Mesenchymal stem cell (in vitro differentiated cells and primary cell): ENCODE measurements around the gene HCFC1R1.

Experiments used
- DNase-seq: peaks from one replicate; pipeline ENCODE4 v3.0.0-alpha.2; 2013
- H2AFZ ChIP-seq: one replicate; pipeline ENCODE4 v1.6.1; 2013; ENCODE audit warnings: low read depth, mild to moderate bottlenecking, control low read depth, inconsistent platforms, low read length, moderate library complexity
- H2AK5ac ChIP-seq: 2 replicates; pipeline ENCODE4 v1.6.1; 2013; ENCODE audit warnings: low read length, moderate library complexity, mild to moderate bottlenecking, inconsistent platforms; ENCODE audit not compliant: severe bottlenecking
- H2BK120ac ChIP-seq: one replicate; pipeline ENCODE4 v1.6.1; 2013; ENCODE audit warnings: low read depth, mild to moderate bottlenecking, inconsistent platforms, low read length, moderate library complexity
- H2BK12ac ChIP-seq, 2 experiments: one replicate each; pipeline ENCODE4 v1.6.1; 2013; ENCODE audit warnings: inconsistent platforms in 2 of 2, low read length in 2 of 2, mild to moderate bottlenecking in 2 of 2, moderate library complexity in 2 of 2, control low read depth in 1 of 2
- H2BK15ac ChIP-seq: one replicate; pipeline ENCODE4 v1.6.1; 2013; ENCODE audit warnings: mild to moderate bottlenecking, low read depth, inconsistent platforms; ENCODE audit not compliant: poor library complexity, severe bottlenecking
- H2BK5ac ChIP-seq: 2 replicates; pipeline ENCODE4 v1.6.1; 2013; ENCODE audit warnings: low read depth, mild to moderate bottlenecking, low read length, control low read depth, inconsistent platforms; ENCODE audit not compliant: poor library complexity, severe bottlenecking
- H3K14ac ChIP-seq, 2 experiments: one replicate each; pipeline ENCODE4 v1.6.1; 2013; ENCODE audit warnings: inconsistent platforms in 2 of 2, low read length in 2 of 2, control low read depth in 1 of 2, mild to moderate bottlenecking in 1 of 2, moderate library complexity in 1 of 2
- H3K18ac ChIP-seq, 2 experiments: one replicate each; pipeline ENCODE4 v1.6.1; 2013; ENCODE audit warnings: inconsistent platforms in 2 of 2, low read length in 2 of 2, control low read depth in 1 of 2, low read depth in 1 of 2, mild to moderate bottlenecking in 1 of 2
- H3K23ac ChIP-seq, 2 experiments: one replicate each; pipeline ENCODE4 v1.6.1; 2013; ENCODE audit warnings: inconsistent platforms in 2 of 2, low read length in 2 of 2, mild to moderate bottlenecking in 2 of 2, moderate library complexity in 2 of 2, control low read depth in 1 of 2
- H3K27ac ChIP-seq: 2 replicates; pipeline ENCODE4 v1.5.1; 2013; ENCODE audit warnings: mild to moderate bottlenecking, moderate library complexity, low read length, control low read depth, inconsistent platforms; ENCODE audit not compliant: poor library complexity, severe bottlenecking
- H3K27me3 ChIP-seq, 2 experiments: 2 replicates each; pipeline versions ENCODE4 v1.6.1 to v1.7.0; 2013; ENCODE audit warnings: low read length in 2 of 2, mild to moderate bottlenecking in 2 of 2, moderate library complexity in 2 of 2, control low read depth in 1 of 2, inconsistent platforms in 1 of 2; ENCODE audit not compliant: control insufficient read depth in 1 of 2, insufficient read depth in 1 of 2
- H3K36me3 ChIP-seq, 2 experiments: 2 replicates each; pipeline versions ENCODE4 v1.6.1 to v1.7.0; 2013; ENCODE audit warnings: low read length in 2 of 2, control low read depth in 1 of 2, inconsistent platforms in 1 of 2, low read depth in 1 of 2, mild to moderate bottlenecking in 1 of 2; ENCODE audit not compliant: insufficient read depth in 2 of 2, control insufficient read depth in 1 of 2
- H3K4ac ChIP-seq, 2 experiments: one replicate each; pipeline ENCODE4 v1.6.1; 2013; ENCODE audit warnings: inconsistent platforms in 2 of 2, low read length in 2 of 2, mild to moderate bottlenecking in 2 of 2, moderate library complexity in 2 of 2, control low read depth in 1 of 2, low read depth in 1 of 2
- H3K4me1 ChIP-seq: 2 replicates; pipeline ENCODE4 v1.6.1; 2013; ENCODE audit warnings: low read depth, low read length, control low read depth; ENCODE audit not compliant: control insufficient read depth, insufficient read depth
- H3K4me2 ChIP-seq: 2 replicates; pipeline ENCODE4 v1.6.1; 2013; ENCODE audit warnings: low read length, mild to moderate bottlenecking, inconsistent platforms; ENCODE audit not compliant: poor library complexity, severe bottlenecking
- H3K4me3 ChIP-seq, 2 experiments: 2 replicates each; pipeline versions ENCODE4 v1.5.1 to v1.7.0; 2013; ENCODE audit warnings: low read length in 2 of 2, mild to moderate bottlenecking in 2 of 2, control low read depth in 1 of 2, low read depth in 1 of 2; ENCODE audit not compliant: insufficient read depth in 1 of 2
- H3K79me1 ChIP-seq: replicated peaks from 2 replicates; pipeline ENCODE4 v1.6.1; 2013; ENCODE audit warnings: mild to moderate bottlenecking, control low read depth, low read length, inconsistent platforms; ENCODE audit not compliant: poor library complexity, severe bottlenecking
- H3K9ac ChIP-seq: 2 replicates; pipeline ENCODE4 v1.7.0; 2013; ENCODE audit warnings: mild to moderate bottlenecking, low read length, moderate library complexity
- H3K9me3 ChIP-seq: 2 replicates; pipeline ENCODE4 v1.7.0; 2013; ENCODE audit warnings: mild to moderate bottlenecking, low read length; ENCODE audit not compliant: control insufficient read depth
- H4K8ac ChIP-seq: one replicate; pipeline ENCODE4 v1.6.1; 2013; ENCODE audit warnings: inconsistent platforms, mild to moderate bottlenecking, low read length, moderate library complexity
- H4K91ac ChIP-seq: one replicate; pipeline ENCODE4 v1.6.1; 2013; ENCODE audit warnings: mild to moderate bottlenecking, low read length, inconsistent platforms
- WGBS: methylation state at CpG from one replicate; pipeline ENCODE4 v1.1.7; 2013; ENCODE audit warnings: mixed read lengths; 5-methylcytosine and 5-hydroxymethylcytosine counted together

Gene HCFC1R1

DNA sequence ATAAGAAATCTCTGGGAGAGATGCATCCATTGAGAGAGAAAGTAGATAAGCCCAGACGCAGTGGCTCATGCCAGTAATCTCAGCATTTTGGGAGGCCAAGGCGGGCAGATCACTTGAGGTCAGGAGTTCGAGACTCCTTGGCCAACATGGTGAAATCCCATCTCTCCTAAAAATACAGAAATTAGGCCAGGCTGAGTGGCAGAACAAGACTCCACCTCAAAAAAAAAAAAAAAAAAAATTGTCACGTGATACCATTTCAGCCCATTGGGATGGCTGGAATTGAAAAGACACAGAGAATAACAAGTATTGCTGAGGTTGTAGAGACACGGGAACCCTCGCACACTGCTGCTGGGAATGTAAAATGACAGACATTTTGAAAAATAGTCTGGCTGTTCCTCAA lies 38.8 kb upstream of the HCFC1R1 start:
- Histone ChIP-seq H3K18ac (no peak overlapping the region), H3K4me2 (no peak overlapping the region), H3K14ac (no peak overlapping the region), H3K4me3 (no peak overlapping the region), H3K27me3 (peaks cover 0 to 15% of the 10 kb centered on the region in 2 experiments), H3K23ac (no peak overlapping the region), H3K9ac (no peak overlapping the region), H4K91ac (no peak overlapping the region), H2BK12ac (no peak overlapping the region), H4K8ac (no peak overlapping the region), H2AK5ac (no peak overlapping the region), H3K4ac (no peak overlapping the region), H2AFZ (no peak overlapping the region), H2BK120ac (no peak overlapping the region), H3K4me1 (peaks cover 41% of the 10 kb centered on the region), H2BK5ac (no peak overlapping the region), H3K27ac (no peak overlapping the region), H3K36me3 (peaks cover 0 to 5% of the 10 kb centered on the region in 2 experiments), H3K79me1 (peaks cover 7% of the 10 kb centered on the region), H2BK15ac (no peak overlapping the region), H3K9me3 (no peaks in the 10 kb centered on the region)
- DNase-seq = no peak
- 89% methylated on average over 6 of the region's 6 CpGs for WGBS

- WGBS = 91% methylated on average over 10 of the region's 14 CpGs
- no peak overlapping the region for H2BK120ac ChIP-seq
- H3K4me3 ChIP-seq = no peak overlapping the region
- no peak overlapping the region for H2AFZ ChIP-seq
- H4K91ac ChIP-seq = peak overlapping the region; percentile 65
- H3K14ac ChIP-seq = no peak overlapping the region
- no peak overlapping the region for H3K27ac ChIP-seq
- peaks cover 0 to 8% of the 10 kb centered on the region in 2 experiments for H3K36me3 ChIP-seq
- H3K4me2 ChIP-seq = no peak overlapping the region
- H3K4me1 ChIP-seq = peaks cover 27% of the 10 kb centered on the region
- H3K9ac ChIP-seq = no peak overlapping the region
- peak overlapping the region in 1 of 2 experiments; percentile 85 for H2BK12ac ChIP-seq
- no peaks in the 10 kb centered on the region for H3K9me3 ChIP-seq
- H3K4ac ChIP-seq = peak overlapping the region in 1 of 2 experiments; percentile 20
- peaks cover 2% of the 10 kb centered on the region for H3K79me1 ChIP-seq
- no peak for DNase-seq
- no peak overlapping the region for H4K8ac ChIP-seq
- no peak overlapping the region for H3K23ac ChIP-seq
- peak overlapping the region; percentile 14 for H2BK5ac ChIP-seq
- peak overlapping the region; percentile 60 for H2BK15ac ChIP-seq
- H2AK5ac ChIP-seq = peak overlapping the region; percentile 74
- H3K18ac ChIP-seq = no peak overlapping the region
- H3K27me3 ChIP-seq = peaks cover 0 to 9% of the 10 kb centered on the region in 2 experiments
Measured at GRCh38 chr16:3060339-3061127, 36.8 kb upstream of the HCFC1R1 start.

DNA sequence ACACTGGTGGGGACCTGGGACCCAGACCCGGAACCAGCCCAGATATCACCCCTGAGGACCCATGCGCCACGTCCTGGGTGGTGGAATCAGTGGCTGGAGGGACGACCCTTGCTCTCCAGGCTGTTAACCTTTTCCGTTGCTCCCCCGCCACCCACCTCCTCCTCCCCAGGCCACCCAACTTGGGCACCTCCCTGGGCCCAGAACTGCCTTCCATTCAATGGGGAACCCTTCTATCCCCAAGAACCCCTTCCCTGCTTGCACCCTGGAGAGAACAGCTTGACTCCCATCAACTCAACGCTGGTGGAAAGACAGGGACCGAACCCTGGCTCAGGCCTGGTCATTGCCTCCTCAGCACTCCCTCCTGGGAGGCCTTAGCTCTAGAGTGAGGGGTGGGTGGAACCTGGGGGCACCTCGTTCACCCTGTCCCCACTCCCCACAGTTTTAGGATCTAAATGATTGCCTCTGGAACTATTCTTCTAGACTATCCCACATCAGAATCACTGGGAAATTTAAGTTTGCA lies 36.0 kb upstream of the HCFC1R1 start:
- peak overlapping the region; percentile 88 for H2BK120ac ChIP-seq
- H3K79me1 ChIP-seq = no peaks in the 10 kb centered on the region
- H3K18ac ChIP-seq = peak overlapping the region; percentile 83 to 96
- DNase-seq = no peak
- H2AK5ac ChIP-seq = peak overlapping the region; percentile 12
- peak overlapping the region in 1 of 2 experiments; percentile 82 for H3K14ac ChIP-seq
- WGBS = 72% methylated on average over 9 of the region's 9 CpGs
- peak overlapping the region; percentile 79 for H2AFZ ChIP-seq
- peak overlapping the region; percentile 88 for H3K9ac ChIP-seq
- peaks cover 0 to 11% of the 10 kb centered on the region in 2 experiments for H3K36me3 ChIP-seq
- H3K23ac ChIP-seq = no peak overlapping the region
- H4K91ac ChIP-seq = peak overlapping the region; percentile 98
- peak overlapping the region; percentile 89 to 90 for H3K4ac ChIP-seq
- H3K4me3 ChIP-seq = peak overlapping the region; percentile 47 to 81
- H3K27ac ChIP-seq = no peak overlapping the region
- H3K4me2 ChIP-seq = peak overlapping the region; percentile 82
- peak overlapping the region; percentile 99 for H4K8ac ChIP-seq
- H3K9me3 ChIP-seq = no peaks in the 10 kb centered on the region
- peak overlapping the region; percentile 73 for H2BK15ac ChIP-seq
- peak overlapping the region; percentile 15 for H2BK5ac ChIP-seq
- peaks cover 20% of the 10 kb centered on the region for H3K4me1 ChIP-seq
- H3K27me3 ChIP-seq = peaks cover 0 to 5% of the 10 kb centered on the region in 2 experiments
- peak overlapping the region; percentile 59 to 85 for H2BK12ac ChIP-seq

GRCh38 chr16:3059041-3059722 lies 35.4 kb upstream of the HCFC1R1 start:
- WGBS = under 1% methylated on average over 40 of the region's 67 CpGs
- Histone ChIP-seq H2AK5ac (no peak overlapping the region), H2BK12ac (peak overlapping the region; percentile 59 to 81), H3K14ac (peak overlapping the region in 1 of 2 experiments; percentile 82), H3K18ac (peak overlapping the region; percentile 83 to 96), H4K8ac (peak overlapping the region; percentile 99), H4K91ac (peak overlapping the region; percentile 98), H3K79me1 (no peaks in the 10 kb centered on the region), H3K36me3 (peaks cover 0 to 15% of the 10 kb centered on the region in 2 experiments), H3K27ac (no peak overlapping the region), H3K4me1 (peaks cover 17% of the 10 kb centered on the region), H3K4me2 (peak overlapping the region; percentile 82), H3K23ac (no peak overlapping the region), H3K4me3 (peak overlapping the region; percentile 75 to 81), H3K4ac (peak overlapping the region; percentile 89 to 90), H3K9me3 (no peaks in the 10 kb centered on the region), H3K9ac (peak overlapping the region; percentile 88), H2AFZ (peak overlapping the region; percentile 79), H2BK15ac (peak overlapping the region; percentile 98), H3K27me3 (peaks cover 0 to 5% of the 10 kb centered on the region in 2 experiments), H2BK5ac (peak overlapping the region; percentile 15), H2BK120ac (peak overlapping the region; percentile 96)
- DNase-seq = peak; percentile 94
